HCT116 (cell line): ENCODE data around the gene DDRGK1. TPM values are rescaled to one million over a fixed set of nuclear protein-coding genes. Genes with fewer than 3 reads are reported as not detected.

Experiments
- ATAC-seq: fragments of 200-7000 bp; cut with Tn5 transposase; 2 replicates; pipeline ENCODE4 v1.9.1; 2020; ENCODE audit warnings: mild to moderate bottlenecking, moderate library complexity
- BruUV-seq: library from RNA; stranded (reverse); fragments of 400-500 nt; replicated peaks from 2 replicates; lab custom pipeline; 2021; lab: Mats Ljungman, UMichigan
- CTCF ChIA-PET: fragments of 300-600 bp; sonication (Branson Sonifier 250); formaldehyde crosslinking; loops from one replicate; lab custom pipeline; 2021; ENCODE audit warnings: antibody characterized with exemption; lab: Charles Lee
- POLR2A ChIA-PET: fragments of 300-600, 350-600 bp; sonication (Branson Sonifier 250); formaldehyde crosslinking; loops from one replicate; lab custom pipeline; 2021; ENCODE audit warnings: antibody characterized with exemption; lab: Charles Lee
- RAD21 ChIA-PET, 2 experiments: fragments of 300-600 bp; sonication (Branson Sonifier 250); formaldehyde crosslinking; loops; one replicate each; lab custom pipeline; 2023; ENCODE audit warnings: low total read pairs in 2 of 2; ENCODE audit not compliant: uncharacterized antibody in 2 of 2, unreplicated experiment in 2 of 2, low non-redundant PET in 1 of 2; lab: Charles Lee
- DNase-seq: peaks from one replicate; pipeline ENCODE4 v3.0.0-alpha.2; 2010; ENCODE audit warnings: low read depth, low spot score
- H2AFZ ChIP-seq: fragments of 200-600 bp; shearing (Covaris generic), sonication (generic); 2 replicates; pipeline ENCODE4 v1.6.1; 2017; ENCODE audit warnings: low read depth, mixed run types, mixed read lengths, antibody characterized with exemption, low read length; ENCODE audit not compliant: poor library complexity, severe bottlenecking
- H3K27ac ChIP-seq: 2 replicates; pipeline ENCODE4 v1.5.1; 2012; ENCODE audit warnings: low read depth, low read length
- H3K27me3 ChIP-seq: fragments of 200-600 bp; sonication (generic); 2 replicates; pipeline ENCODE4 v1.6.1; 2016; ENCODE audit warnings: mixed run types, low read length, mixed read lengths; ENCODE audit not compliant: insufficient read depth
- H3K36me3 ChIP-seq, 2 experiments: fragments of 200-500 bp in 1 of 2; fragments of 200-600 bp in 1 of 2; sonication (Bioruptor generic) in 1 of 2; sonication (generic) in 1 of 2; 2 replicates each; pipeline versions ENCODE4 v1.5.1 to v1.6.1; 2014 to 2016; ENCODE audit warnings: low read length in 2 of 2, inconsistent platforms in 1 of 2, mixed read lengths in 1 of 2, mixed run types in 1 of 2; ENCODE audit not compliant: insufficient read depth in 2 of 2, control insufficient read depth in 1 of 2
- H3K4me1 ChIP-seq, 2 experiments: fragments of 200-600 bp in 1 of 2; sonication (generic) in 1 of 2; 2 replicates each; pipeline versions ENCODE4 v1.5.1 to v1.6.1; 2012 to 2017; ENCODE audit warnings: low read length in 2 of 2, inconsistent platforms in 1 of 2, mild to moderate bottlenecking in 1 of 2, mixed read lengths in 1 of 2, mixed run types in 1 of 2, moderate library complexity in 1 of 2; ENCODE audit not compliant: insufficient read depth in 2 of 2, control insufficient read depth in 1 of 2
- H3K4me2 ChIP-seq: fragments of 200-600 bp; sonication (generic); 2 replicates; pipeline ENCODE4 v1.6.1; 2017; ENCODE audit warnings: mixed run types, low read length, mixed read lengths
- H3K4me3 ChIP-seq, 2 experiments: fragments of 200-600 bp in 1 of 2; sonication (generic) in 1 of 2; replicated peaks in 1 of 2; 2 replicates each; pipeline ENCODE4 v1.5.1; 2011 to 2016; ENCODE audit warnings: low read length in 2 of 2, control low read depth in 1 of 2, low read depth in 1 of 2, mild to moderate bottlenecking in 1 of 2, mixed read lengths in 1 of 2, mixed run types in 1 of 2
- H3K79me2 ChIP-seq: fragments of 200-600 bp; sonication (generic); 2 replicates; pipeline ENCODE4 v1.6.1; 2017; ENCODE audit warnings: mild to moderate bottlenecking, mixed run types, low read length, moderate library complexity, mixed read lengths; ENCODE audit not compliant: insufficient read depth
- H3K9ac ChIP-seq: fragments of 200-600 bp; sonication (generic); 2 replicates; pipeline ENCODE4 v1.6.1; 2016; ENCODE audit warnings: low read length, mixed read lengths
- H3K9me2 ChIP-seq: fragments of 200-600 bp; sonication (generic), shearing (Covaris generic); 2 replicates; pipeline ENCODE4 v1.6.1; 2017; ENCODE audit warnings: mixed run types, mild to moderate bottlenecking, moderate library complexity; ENCODE audit not compliant: insufficient read depth
- H3K9me3 ChIP-seq, 2 experiments: fragments of 200-500 bp in 1 of 2; fragments of 200-600 bp in 1 of 2; sonication (Bioruptor generic) in 1 of 2; sonication (generic) in 1 of 2; 2 replicates each; pipeline ENCODE4 v1.6.1; 2014 to 2017; ENCODE audit warnings: low read length in 2 of 2, mixed read lengths in 2 of 2, inconsistent platforms in 1 of 2, low read depth in 1 of 2, mild to moderate bottlenecking in 1 of 2, mixed run types in 1 of 2, moderate library complexity in 1 of 2; ENCODE audit not compliant: control insufficient read depth in 1 of 2, insufficient read depth in 1 of 2
- H4K20me1 ChIP-seq: fragments of 200-600 bp; sonication (generic), shearing (Covaris generic); 2 replicates; pipeline ENCODE4 v1.6.1; 2017; ENCODE audit warnings: mixed run types, mild to moderate bottlenecking, moderate library complexity; ENCODE audit not compliant: insufficient read depth
- ATF3 ChIP-seq: IDR thresholded peaks from 2 replicates; pipeline ENCODE4 v1.6.1; 2012
- CBX3 ChIP-seq: IDR thresholded peaks from 2 replicates; pipeline ENCODE4 v1.6.1; 2012; ENCODE audit warnings: low read depth
- CTCF ChIP-seq, 3 experiments: fragments of 200-600 bp in 1 of 3; sonication (generic) in 1 of 3; IDR thresholded peaks in 2 of 3; conservative IDR thresholded peaks in 1 of 3; 2 replicates each; pipeline ENCODE4 v1.5.1; 2012 to 2017; ENCODE audit warnings: low read depth in 2 of 3, low read length in 2 of 3, antibody characterized with exemption in 1 of 3, borderline replicate concordance in 1 of 3, control low read depth in 1 of 3, mild to moderate bottlenecking in 1 of 3, mixed read lengths in 1 of 3, mixed run types in 1 of 3, moderate library complexity in 1 of 3; ENCODE audit not compliant: insufficient read depth in 1 of 3
- EGR1 ChIP-seq: IDR thresholded peaks from 2 replicates; pipeline ENCODE4 v1.6.1; 2012; ENCODE audit warnings: low read depth
- ELF1 ChIP-seq: IDR thresholded peaks from 2 replicates; pipeline ENCODE4 v1.6.1; 2012; ENCODE audit warnings: low read depth, borderline replicate concordance
- EZH2 ChIP-seq: fragments of 200-600 bp; sonication (generic); IDR thresholded peaks from 2 replicates; pipeline ENCODE4 v1.6.1; 2017; ENCODE audit warnings: antibody characterized with exemption, mixed run types
- FOSL1 ChIP-seq: IDR thresholded peaks from 2 replicates; pipeline ENCODE4 v1.6.1; 2012; ENCODE audit warnings: low read depth
- POLR2A ChIP-seq: IDR thresholded peaks from 2 replicates; pipeline ENCODE4 v1.7.0; 2011; ENCODE audit warnings: borderline replicate concordance; ENCODE audit not compliant: insufficient read depth, insufficient read length; ENCODE audit errors: extremely low read depth
- SIN3A ChIP-seq: IDR thresholded peaks from 2 replicates; pipeline ENCODE4 v1.6.1; 2012; ENCODE audit warnings: low read depth
- SP1 ChIP-seq: IDR thresholded peaks from 2 replicates; pipeline ENCODE4 v1.6.1; 2012; ENCODE audit warnings: low read depth
- SRF ChIP-seq: IDR thresholded peaks from 2 replicates; pipeline ENCODE4 v1.6.1; 2012; ENCODE audit warnings: low read depth
- TCF7L2 ChIP-seq: IDR thresholded peaks from 2 replicates; pipeline ENCODE4 v1.7.0; 2011; ENCODE audit warnings: borderline replicate concordance, inconsistent platforms; ENCODE audit not compliant: insufficient read depth, insufficient read length; ENCODE audit errors: extremely low read depth
- YY1 ChIP-seq: IDR thresholded peaks from 2 replicates; pipeline ENCODE4 v1.6.1; 2011; ENCODE audit warnings: low read length, low read depth, moderate library complexity, mild to moderate bottlenecking; ENCODE audit not compliant: insufficient replicate concordance; ENCODE audit errors: extremely low read depth
- ZFX ChIP-seq: fragments of 450-650 bp; IDR thresholded peaks from 2 replicates; pipeline ENCODE4 v1.6.1; 2017
- intact Hi-C: fragments of 100-400 bp; cut with micrococcal nuclease; formaldehyde crosslinking; loops from 2 replicates; pipeline ENCODE4 v1.10.0; 2022
- total RNA-seq: library from RNA; stranded (reverse); gene quantifications from one replicate; pipeline ENCODE4 v1.2.1, GENCODE V29; 2021; ENCODE audit not compliant: unreplicated experiment
- TF ChIP-seq, protein P1 (sequence below): IDR thresholded peaks from 2 replicates; pipeline ENCODE4 v1.6.1; 2012

Gene DDRGK1
- total RNA-seq, 1 experiment from 2014 or later = 45.8 TPM

- no peak for TF ChIP-seq ATF3
- no peak for TF ChIP-seq FOSL1
- TF ChIP-seq SRF = no peak
- TF ChIP-seq YY1 = no peak
- TF ChIP-seq CTCF (IDR thresholded peaks at IDR 0.05 in 2 of 3, conservative IDR thresholded peaks at IDR 0.05 in 1 of 3; ENCODE audit: borderline replicate concordance in 1 of 3, insufficient read depth in 1 of 3, low read depth in 2 of 3, low read length in 2 of 3) = no peak
- TF ChIP-seq, protein P1, sequence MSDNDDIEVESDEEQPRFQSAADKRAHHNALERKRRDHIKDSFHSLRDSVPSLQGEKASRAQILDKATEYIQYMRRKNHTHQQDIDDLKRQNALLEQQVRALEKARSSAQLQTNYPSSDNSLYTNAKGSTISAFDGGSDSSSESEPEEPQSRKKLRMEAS = no peak
- no peak for TF ChIP-seq ELF1
- TF ChIP-seq SIN3A = no peak
Measured at GRCh38 chr20:3248993-3249347, 44.5 kb upstream of the DDRGK1 start (continued).

- ATAC-seq (no peak), DNase-seq (no peak)
- ChIA-PET CTCF (interaction anchor here (1.3 to 1.7 kb wide), 2 partner anchors 10 to 28 kb away, joined by 4 to 5 read pairs; no protein-coding TSS in a partner anchor), POLR2A (no interaction called here), RAD21 (no interaction called here)
- Histone ChIP-seq H3K36me3 (no peaks in the 10 kb centered on the region), H3K9me3 (no peaks in the 10 kb centered on the region), H4K20me1 (no peaks in the 10 kb centered on the region), H3K4me3 (no peak overlapping the region), H3K4me2 (no peak overlapping the region), H3K79me2 (no peaks in the 10 kb centered on the region), H3K27ac (no peak overlapping the region), H2AFZ (no peak overlapping the region), H3K4me1 (no peaks in the 10 kb centered on the region; a peak in 1 of 4 replicates), H3K27me3 (no peaks in the 10 kb centered on the region), H3K9me2 (no peaks in the 10 kb centered on the region), H3K9ac (no peak overlapping the region)
- intact Hi-C loops = no loop called here
- BruUV-seq = no TSS peak
- TF ChIP-seq EGR1 (no peak), SP1 (no peak), TCF7L2 (no peak), SIN3A (no peak), CTCF (IDR thresholded peaks at IDR 0.05 in 2 of 3, conservative IDR thresholded peaks at IDR 0.05 in 1 of 3; ENCODE audit: borderline replicate concordance in 1 of 3, insufficient read depth in 1 of 3, low read depth in 2 of 3, low read length in 2 of 3) (no peak), CBX3 (no peak), ATF3 (no peak), SRF (no peak), ZFX (no peak), POLR2A (no peak), FOSL1 (no peak), EZH2 (no peak)
Measured at GRCh38 chr20:3248167-3248992, 43.9 kb upstream of the DDRGK1 start.
